ENCODE measurements around the gene TM6SF1.

- TF ChIP-seq POLR2AphosphoS5 (IDR thresholded peaks at IDR 0.05) (no peak), CTCF (IDR thresholded peaks at IDR 0.05; ENCODE audit: poor library complexity, severe bottlenecking) (no peak), EP300 (conservative IDR thresholded peaks at IDR 0.05; ENCODE audit: poor library complexity, severe bottlenecking) (no peak), TAF1 (IDR thresholded peaks at IDR 0.05; ENCODE audit: low read depth) (no peak), RAD21 (conservative IDR thresholded peaks at IDR 0.05) (no peak)
These were observed 70.9 kb downstream of the TM6SF1 start for GRCh38 chr15:83178390-83178789.
